Measurements from ENCODE around the gene ZNF649.

DNA sequence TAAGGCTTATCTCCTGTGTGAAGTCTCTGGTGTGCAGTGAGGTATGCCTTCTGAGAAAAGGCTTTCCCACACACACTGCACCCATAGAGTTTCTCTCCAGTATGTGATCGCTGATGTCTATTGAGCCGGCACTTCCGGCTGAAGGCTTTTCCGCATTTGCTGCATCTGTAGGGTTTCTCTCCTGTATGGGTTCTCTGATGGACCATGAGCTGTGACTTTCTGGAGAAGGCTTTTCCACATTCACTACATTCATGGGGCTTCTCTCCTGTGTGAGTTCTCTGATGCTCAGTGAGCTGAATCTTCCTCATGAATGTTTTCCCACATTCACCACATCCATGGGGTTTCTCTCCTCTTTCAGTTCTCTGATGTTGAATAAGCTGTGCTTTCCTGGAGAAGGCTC lies 31.7 kb downstream of the ZNF649 start:
- no peak for TF ChIP-seq POLR2A (IDR thresholded peaks at IDR 0.05)
- TF ChIP-seq, protein P1, sequence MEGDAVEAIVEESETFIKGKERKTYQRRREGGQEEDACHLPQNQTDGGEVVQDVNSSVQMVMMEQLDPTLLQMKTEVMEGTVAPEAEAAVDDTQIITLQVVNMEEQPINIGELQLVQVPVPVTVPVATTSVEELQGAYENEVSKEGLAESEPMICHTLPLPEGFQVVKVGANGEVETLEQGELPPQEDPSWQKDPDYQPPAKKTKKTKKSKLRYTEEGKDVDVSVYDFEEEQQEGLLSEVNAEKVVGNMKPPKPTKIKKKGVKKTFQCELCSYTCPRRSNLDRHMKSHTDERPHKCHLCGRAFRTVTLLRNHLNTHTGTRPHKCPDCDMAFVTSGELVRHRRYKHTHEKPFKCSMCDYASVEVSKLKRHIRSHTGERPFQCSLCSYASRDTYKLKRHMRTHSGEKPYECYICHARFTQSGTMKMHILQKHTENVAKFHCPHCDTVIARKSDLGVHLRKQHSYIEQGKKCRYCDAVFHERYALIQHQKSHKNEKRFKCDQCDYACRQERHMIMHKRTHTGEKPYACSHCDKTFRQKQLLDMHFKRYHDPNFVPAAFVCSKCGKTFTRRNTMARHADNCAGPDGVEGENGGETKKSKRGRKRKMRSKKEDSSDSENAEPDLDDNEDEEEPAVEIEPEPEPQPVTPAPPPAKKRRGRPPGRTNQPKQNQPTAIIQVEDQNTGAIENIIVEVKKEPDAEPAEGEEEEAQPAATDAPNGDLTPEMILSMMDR (IDR thresholded peaks at IDR 0.05), result no peak
